Measurements from ENCODE around the gene NCKAP5. TPM values are rescaled to one million over a fixed set of nuclear protein-coding genes. Genes with fewer than 3 reads are reported as not detected.

Gene NCKAP5
- total and polyA plus RNA-seq, 2 of the 8 experiments (the other 6 are each of a cell fraction or from before 2014, with no cell fraction given) = 0.27 to 0.86 TPM

- no peak for TF ChIP-seq SIN3A (conservative IDR thresholded peaks at IDR 0.05 in 1 of 2, IDR thresholded peaks at IDR 0.05 in 1 of 2; ENCODE audit: low read depth in 1 of 2, low read length in 2 of 2)
- no peak for TF ChIP-seq CBX8 (IDR thresholded peaks at IDR 0.05; ENCODE audit: borderline replicate concordance, low read depth, low read length)
- no peak for TF ChIP-seq HDAC2 (IDR thresholded peaks at IDR 0.05; ENCODE audit: borderline replicate concordance in 1 of 2, low read depth in 2 of 2, low read length in 2 of 2)
- TF ChIP-seq USF2 (IDR thresholded peaks at IDR 0.05; ENCODE audit: low read length) = no peak
- TF ChIP-seq RFX5 (IDR thresholded peaks at IDR 0.05; ENCODE audit: borderline replicate concordance, low read depth, low read length) = no peak
- no peak for TF ChIP-seq YY1 (IDR thresholded peaks at IDR 0.05; ENCODE audit: low read depth, low read length)
- no peak for TF ChIP-seq TAF1 (IDR thresholded peaks at IDR 0.05; ENCODE audit: low read depth, low read length)
- H3K27me3 ChIP-seq (replicated peaks in 1 of 4; ENCODE audit: control insufficient read depth in 3 of 4, extremely low read depth in 1 of 4, insufficient read depth in 3 of 4, low read length in 3 of 4) = no peaks in the 10 kb centered on the region
- H3K79me1 ChIP-seq (ENCODE audit: low read depth, low read length) = no peaks in the 10 kb centered on the region
- H3K36me3 ChIP-seq (ENCODE audit: control insufficient read depth in 2 of 4, insufficient read depth in 4 of 4, low read length in 3 of 4) = no peaks in the 10 kb centered on the region
- H2AK5ac ChIP-seq (ENCODE audit: low read depth, low read length) = no peak overlapping the region
- no peak overlapping the region for H3K23ac ChIP-seq (ENCODE audit: insufficient read length)
- no peak overlapping the region for H3K4ac ChIP-seq (replicated peaks; ENCODE audit: insufficient read length, low read depth, low read length)
- H3K9me3 ChIP-seq (ENCODE audit: insufficient read depth in 2 of 2, low read depth in 1 of 2, low read length in 1 of 2) = no peaks in the 10 kb centered on the region
- POLR2A ChIA-PET (ENCODE audit: partially characterized antibody) = no interaction called here
- no peak for DNase-seq (ENCODE audit: low read depth in 1 of 2, low spot score in 2 of 2)
- H3K14ac ChIP-seq (ENCODE audit: insufficient read length) = no peak overlapping the region
- no peaks in the 10 kb centered on the region for H3K23me2 ChIP-seq (ENCODE audit: low read depth, low read length)
- H4K20me1 ChIP-seq (replicated peaks in 1 of 2; ENCODE audit: control insufficient read depth in 1 of 2, insufficient read depth in 2 of 2, low read length in 2 of 2) = no peaks in the 10 kb centered on the region
- H4K8ac ChIP-seq (ENCODE audit: extremely low read depth, insufficient read depth, low read length) = no peak overlapping the region
- no peak overlapping the region for H2BK5ac ChIP-seq (ENCODE audit: low read depth, low read length)
- no peak overlapping the region for H2AFZ ChIP-seq (ENCODE audit: low read length)
- H3K27ac ChIP-seq (ENCODE audit: low read depth, low read length) = no peak overlapping the region
- H3K56ac ChIP-seq (replicated peaks; ENCODE audit: insufficient read length, low read depth, low read length) = no peak overlapping the region
- H3K4me1 ChIP-seq (replicated peaks in 1 of 4; ENCODE audit: control insufficient read depth in 3 of 4, insufficient read depth in 4 of 4, low read length in 3 of 4) = peaks cover 2 to 20% (median 12%) of the 10 kb centered on the region in 4 experiments; a peak in 5 of 7 replicates
- no peak overlapping the region for H3K18ac ChIP-seq (ENCODE audit: extremely low read depth, low read length)
- CTCF ChIA-PET (ENCODE audit: partially characterized antibody) = interaction anchor here (0.6 kb wide), 1 partner anchor 194 kb away, joined by 4 read pairs; no protein-coding TSS in a partner anchor
- no peak overlapping the region for H3K4me3 ChIP-seq (ENCODE audit: extremely low read depth in 1 of 4, insufficient read depth in 2 of 4, low read depth in 3 of 4, low read length in 4 of 4)
- no peaks in the 10 kb centered on the region for H3K79me2 ChIP-seq (ENCODE audit: control insufficient read depth in 1 of 2, insufficient read depth in 2 of 2, low read length in 2 of 2)
- H2BK15ac ChIP-seq (ENCODE audit: low read length) = no peak overlapping the region
- no peak overlapping the region for H3K9ac ChIP-seq (replicated peaks in 1 of 4; ENCODE audit: extremely low read depth in 1 of 4, low read depth in 3 of 4, low read length in 3 of 4)
- H4K91ac ChIP-seq (replicated peaks; ENCODE audit: insufficient read length, low read length) = no peak overlapping the region
- no peak overlapping the region for H2BK120ac ChIP-seq (replicated peaks; ENCODE audit: low read depth, low read length)
- H3K4me2 ChIP-seq (ENCODE audit: insufficient read depth in 1 of 2, low read depth in 2 of 2, low read length in 2 of 2) = no peak overlapping the region
- H2BK12ac ChIP-seq (ENCODE audit: low read depth, low read length) = no peak overlapping the region
- no peak overlapping the region for H2BK20ac ChIP-seq (ENCODE audit: low read length)
- 90% methylated on average over 6 of the region's 6 CpGs; no CpG with 5 or more reads in 1 of the 2 experiments for WGBS, 2 experiments (ENCODE audit: extremely low coverage in 1 of 2, insufficient coverage in 1 of 2, insufficient read length in 1 of 2, insufficient replicate concordance in 2 of 2, low coverage in 1 of 2, low lambda C conversion rate in 2 of 2, missing lambda C conversion rate in 1 of 2)
- no peak for FAIRE-seq
- no peak overlapping the region for H4K5ac ChIP-seq (ENCODE audit: insufficient read length, low read depth, low read length)
Measured at GRCh38 chr2:133573491-133574162, 5.4 kb upstream of the NCKAP5 start.
